OCI-LY7 (cell line): ENCODE results near the gene SIRT6. TPM values are rescaled to one million over a fixed set of nuclear protein-coding genes. Genes with fewer than 3 reads are reported as not detected.
"Not testable (repeated sequence)": the region's sequence is repeated elsewhere in the genome, so short reads cannot be mapped to it uniquely, and the experiment has no call there.

Experiments
- BruUV-seq: library from RNA; stranded (reverse); fragments of 400-500 nt; replicated peaks from 2 replicates; lab custom pipeline; 2021; lab: Mats Ljungman, UMichigan
- CTCF ChIA-PET: fragments of 300-600 bp; sonication (Branson Sonifier 250); formaldehyde crosslinking; loops from one replicate; lab custom pipeline; 2022; ENCODE audit warnings: antibody characterized with exemption; ENCODE audit not compliant: unreplicated experiment; lab: Charles Lee
- POLR2A ChIA-PET: fragments of 300-600 bp; sonication (Branson Sonifier 250); formaldehyde crosslinking; loops from one replicate; lab custom pipeline; 2022; ENCODE audit warnings: antibody characterized with exemption; lab: Charles Lee
- DNase-seq: peaks from one replicate; pipeline ENCODE4 v3.0.0-alpha.2; 2015; ENCODE audit warnings: low spot score
- H2AFZ ChIP-seq: fragments of 200-600 bp; sonication (generic), shearing (Covaris generic); 2 replicates; pipeline ENCODE4 v1.6.1; 2014; ENCODE audit warnings: mild to moderate bottlenecking, antibody characterized with exemption, low read length, moderate library complexity
- H3K27ac ChIP-seq: fragments of 200-600 bp; sonication (generic); 2 replicates; pipeline ENCODE4 v1.5.1; 2014; ENCODE audit warnings: mixed run types, low read depth, mild to moderate bottlenecking, moderate library complexity, low read length, inconsistent platforms; ENCODE audit not compliant: poor library complexity, severe bottlenecking
- H3K36me3 ChIP-seq: fragments of 200-600 bp; sonication (generic); 2 replicates; pipeline ENCODE4 v1.6.1; 2014; ENCODE audit warnings: mild to moderate bottlenecking, antibody characterized with exemption, low read length, moderate library complexity, mixed read lengths; ENCODE audit not compliant: insufficient read depth
- H3K4me1 ChIP-seq: fragments of 200-600 bp; sonication (generic); 2 replicates; pipeline ENCODE4 v1.5.1; 2014; ENCODE audit warnings: mild to moderate bottlenecking, low read length; ENCODE audit not compliant: insufficient read depth, poor library complexity, severe bottlenecking
- H3K4me2 ChIP-seq: fragments of 200-600 bp; sonication (generic); 2 replicates; pipeline ENCODE4 v1.6.1; 2014; ENCODE audit warnings: mild to moderate bottlenecking, low read length
- H3K4me3 ChIP-seq: fragments of 200-600 bp; sonication (generic); 2 replicates; pipeline ENCODE4 v1.5.1; 2014; ENCODE audit warnings: mild to moderate bottlenecking, low read depth, low read length; ENCODE audit not compliant: poor library complexity, severe bottlenecking
- H3K79me2 ChIP-seq: fragments of 200-600 bp; sonication (generic); 2 replicates; pipeline ENCODE4 v1.6.1; 2016; ENCODE audit warnings: low read depth, mild to moderate bottlenecking, low read length, moderate library complexity, mixed read lengths; ENCODE audit not compliant: insufficient read depth
- H3K9me2 ChIP-seq: fragments of 200-600 bp; sonication (generic); 2 replicates; pipeline ENCODE4 v1.6.1; 2016; ENCODE audit warnings: mild to moderate bottlenecking, low read length, mixed read lengths; ENCODE audit not compliant: insufficient read depth
- H3K9me3 ChIP-seq: fragments of 200-600 bp; sonication (generic); 2 replicates; pipeline ENCODE4 v1.6.1; 2014; ENCODE audit warnings: mild to moderate bottlenecking, mixed run types, low read length, mixed read lengths
- H4K20me1 ChIP-seq: fragments of 200-600 bp; sonication (generic); 2 replicates; pipeline ENCODE4 v1.6.1; 2014; ENCODE audit warnings: mild to moderate bottlenecking, antibody characterized with exemption, low read length, moderate library complexity, mixed read lengths; ENCODE audit not compliant: insufficient read depth
- CTCF ChIP-seq: fragments of 200-600 bp; sonication (generic); conservative IDR thresholded peaks from 2 replicates; pipeline ENCODE4 v1.5.1; 2014; ENCODE audit warnings: mild to moderate bottlenecking, antibody characterized with exemption, low read length, moderate library complexity, mixed read lengths
- EZH2phosphoT487 ChIP-seq: fragments of 200-600 bp; sonication (generic); IDR thresholded peaks from 2 replicates; pipeline ENCODE4 v1.6.1; 2018; ENCODE audit warnings: low read depth, borderline replicate concordance, mild to moderate bottlenecking, mixed run types, antibody characterized with exemption, low read length, moderate library complexity, mixed read lengths
- intact Hi-C: fragments of 100-400 bp; cut with micrococcal nuclease; formaldehyde crosslinking; loops from one replicate; pipeline ENCODE4 v1.10.0; 2022; ENCODE audit not compliant: unreplicated experiment
- total RNA-seq, 2 experiments: library from RNA; depleted of rRNA in 1 of 2; stranded (reverse); fragments of >200 nt in 1 of 2; shearing (Covaris generic) in 1 of 2; gene quantifications; 2 replicates each; pipeline ENCODE4 v1.2.3, GENCODE V29; 2014 to 2022

The SIRT6 gene
- total RNA-seq, 2 experiments from 2014 or later = 31.7 to 46.2 TPM

- TF ChIP-seq CTCF (no peak), EZH2phosphoT487 (no peak)
- intact Hi-C loops = no loop called here
- DNase-seq = no peak
- H3K79me2 ChIP-seq = no peaks in the 10 kb centered on the region
- CTCF ChIA-PET = no interaction called here
- H3K36me3 ChIP-seq = no peaks in the 10 kb centered on the region
- no peak overlapping the region for H3K4me3 ChIP-seq
- H3K27ac ChIP-seq = no peak overlapping the region
- POLR2A ChIA-PET = no interaction called here
- peaks cover 8% of the 10 kb centered on the region for H3K9me3 ChIP-seq
- H3K9me2 ChIP-seq = no peaks in the 10 kb centered on the region
- BruUV-seq = no TSS peak
- no peaks in the 10 kb centered on the region for H3K4me1 ChIP-seq
- no peak overlapping the region for H3K4me2 ChIP-seq
- no peak overlapping the region for H2AFZ ChIP-seq
- H4K20me1 ChIP-seq = no peaks in the 10 kb centered on the region
These were observed 13.6 kb upstream of the SIRT6 start for GRCh38 chr19:4196009-4196408.

DNA sequence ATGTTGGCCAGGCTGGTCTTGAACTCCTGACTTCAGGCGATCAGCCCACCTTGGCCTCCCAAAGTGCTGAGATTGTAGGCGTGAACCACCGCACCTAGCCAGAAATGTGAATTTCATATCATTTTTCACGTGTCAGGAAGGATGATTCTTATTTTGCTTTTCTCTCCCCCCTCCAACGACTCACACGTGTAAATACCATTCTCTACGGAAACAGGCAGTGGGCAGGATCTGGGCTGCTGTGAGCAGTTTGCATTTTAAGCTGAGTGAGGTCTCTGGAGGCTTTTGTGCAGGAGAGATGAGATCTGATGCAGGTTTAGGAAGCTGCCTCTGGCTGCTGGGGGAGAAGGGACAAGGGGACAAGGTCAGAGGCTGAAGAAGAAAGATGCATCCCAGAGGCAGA, 12.0 kb upstream of the SIRT6 start:
- Histone ChIP-seq H3K4me1 (no peaks in the 10 kb centered on the region), H3K4me2 (no peak overlapping the region), H3K27ac (no peak overlapping the region), H3K9me3 (peaks cover 8% of the 10 kb centered on the region), H3K4me3 (no peak overlapping the region), H3K79me2 (no peaks in the 10 kb centered on the region), H4K20me1 (no peaks in the 10 kb centered on the region), H3K36me3 (no peaks in the 10 kb centered on the region), H3K9me2 (no peaks in the 10 kb centered on the region), H2AFZ (no peak overlapping the region)
- POLR2A ChIA-PET = no interaction called here
- TF ChIP-seq EZH2phosphoT487 (no peak), CTCF (no peak)
- DNase-seq = no peak
- CTCF ChIA-PET = no interaction called here
- intact Hi-C loops = no loop called here
- no TSS peak for BruUV-seq

GRCh38 chr19:4192537-4192936, 10.2 kb upstream of the SIRT6 start:
- H3K4me3 ChIP-seq, H4K20me1 ChIP-seq, H3K9me3 ChIP-seq, H3K36me3 ChIP-seq, H3K27ac ChIP-seq, H3K4me1 ChIP-seq, H3K9me2 ChIP-seq, intact Hi-C loops, CTCF ChIA-PET, H3K4me2 ChIP-seq, BruUV-seq, H3K79me2 ChIP-seq, POLR2A ChIA-PET, DNase-seq, H2AFZ ChIP-seq: not testable (repeated sequence)
